WTC11 (cell line): ENCODE data around the gene HPGD.

Source experiments
- CBFB ChIP-seq: sonication (generic); formaldehyde crosslinking; IDR thresholded peaks from 2 replicates; pipeline ENCODE4 v1.8.1; 2022; ENCODE audit warnings: mild to moderate bottlenecking, low read depth, missing genetic modification reagents
- CTCF ChIP-seq: fragments of 200-600 bp; IDR thresholded peaks from 2 replicates; pipeline ENCODE4 v1.8.0; 2022; ENCODE audit warnings: antibody characterized with exemption
- E2F5 ChIP-seq: sonication (generic); formaldehyde crosslinking; IDR thresholded peaks from 2 replicates; pipeline ENCODE4 v1.8.1; 2022; ENCODE audit warnings: mild to moderate bottlenecking, moderate library complexity, missing genetic modification reagents
- ETV6 ChIP-seq: sonication (generic); formaldehyde crosslinking; IDR thresholded peaks from 2 replicates; pipeline ENCODE4 v1.8.1; 2022; ENCODE audit warnings: mild to moderate bottlenecking, missing genetic modification reagents
- JUN ChIP-seq: sonication (generic); formaldehyde crosslinking; IDR thresholded peaks from 2 replicates; pipeline ENCODE4 v1.8.0; 2023; ENCODE audit warnings: mild to moderate bottlenecking, missing genetic modification reagents
- MAX ChIP-seq: sonication (generic); formaldehyde crosslinking; IDR thresholded peaks from 2 replicates; pipeline ENCODE4 v1.8.0; 2022; ENCODE audit warnings: mild to moderate bottlenecking, missing genetic modification reagents
- MYBL2 ChIP-seq: sonication (generic); formaldehyde crosslinking; IDR thresholded peaks from 2 replicates; pipeline ENCODE4 v1.8.1; 2023; ENCODE audit warnings: mild to moderate bottlenecking, moderate library complexity, missing genetic modification reagents
- NR3C1 ChIP-seq: sonication (generic); formaldehyde crosslinking; conservative IDR thresholded peaks from 2 replicates; pipeline ENCODE4 v1.8.1; 2023; ENCODE audit warnings: low read depth, mild to moderate bottlenecking, missing genetic modification reagents
- SP1 ChIP-seq: sonication (generic); formaldehyde crosslinking; conservative IDR thresholded peaks from 2 replicates; pipeline ENCODE4 v1.8.1; 2022; ENCODE audit warnings: missing genetic modification reagents
- TF ChIP-seq, protein P1 (sequence below): sonication (generic); formaldehyde crosslinking; IDR thresholded peaks from 2 replicates; pipeline ENCODE4 v1.8.1; 2023; ENCODE audit warnings: mild to moderate bottlenecking, missing genetic modification reagents, moderate library complexity
- TF ChIP-seq, protein P2 (sequence below): sonication (generic); formaldehyde crosslinking; IDR thresholded peaks from 2 replicates; pipeline ENCODE4 v1.8.0; 2022; ENCODE audit warnings: missing genetic modification reagents

- TF ChIP-seq JUN (CRISPR knock-in tag) = no peak
- no peak for TF ChIP-seq CTCF
- TF ChIP-seq MAX = no peak
- TF ChIP-seq, protein P1, sequence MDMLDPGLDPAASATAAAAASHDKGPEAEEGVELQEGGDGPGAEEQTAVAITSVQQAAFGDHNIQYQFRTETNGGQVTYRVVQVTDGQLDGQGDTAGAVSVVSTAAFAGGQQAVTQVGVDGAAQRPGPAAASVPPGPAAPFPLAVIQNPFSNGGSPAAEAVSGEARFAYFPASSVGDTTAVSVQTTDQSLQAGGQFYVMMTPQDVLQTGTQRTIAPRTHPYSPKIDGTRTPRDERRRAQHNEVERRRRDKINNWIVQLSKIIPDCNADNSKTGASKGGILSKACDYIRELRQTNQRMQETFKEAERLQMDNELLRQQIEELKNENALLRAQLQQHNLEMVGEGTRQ (CRISPR knock-in tag) = no peak
- TF ChIP-seq ETV6 (CRISPR knock-in tag) = no peak
- TF ChIP-seq, protein P2, sequence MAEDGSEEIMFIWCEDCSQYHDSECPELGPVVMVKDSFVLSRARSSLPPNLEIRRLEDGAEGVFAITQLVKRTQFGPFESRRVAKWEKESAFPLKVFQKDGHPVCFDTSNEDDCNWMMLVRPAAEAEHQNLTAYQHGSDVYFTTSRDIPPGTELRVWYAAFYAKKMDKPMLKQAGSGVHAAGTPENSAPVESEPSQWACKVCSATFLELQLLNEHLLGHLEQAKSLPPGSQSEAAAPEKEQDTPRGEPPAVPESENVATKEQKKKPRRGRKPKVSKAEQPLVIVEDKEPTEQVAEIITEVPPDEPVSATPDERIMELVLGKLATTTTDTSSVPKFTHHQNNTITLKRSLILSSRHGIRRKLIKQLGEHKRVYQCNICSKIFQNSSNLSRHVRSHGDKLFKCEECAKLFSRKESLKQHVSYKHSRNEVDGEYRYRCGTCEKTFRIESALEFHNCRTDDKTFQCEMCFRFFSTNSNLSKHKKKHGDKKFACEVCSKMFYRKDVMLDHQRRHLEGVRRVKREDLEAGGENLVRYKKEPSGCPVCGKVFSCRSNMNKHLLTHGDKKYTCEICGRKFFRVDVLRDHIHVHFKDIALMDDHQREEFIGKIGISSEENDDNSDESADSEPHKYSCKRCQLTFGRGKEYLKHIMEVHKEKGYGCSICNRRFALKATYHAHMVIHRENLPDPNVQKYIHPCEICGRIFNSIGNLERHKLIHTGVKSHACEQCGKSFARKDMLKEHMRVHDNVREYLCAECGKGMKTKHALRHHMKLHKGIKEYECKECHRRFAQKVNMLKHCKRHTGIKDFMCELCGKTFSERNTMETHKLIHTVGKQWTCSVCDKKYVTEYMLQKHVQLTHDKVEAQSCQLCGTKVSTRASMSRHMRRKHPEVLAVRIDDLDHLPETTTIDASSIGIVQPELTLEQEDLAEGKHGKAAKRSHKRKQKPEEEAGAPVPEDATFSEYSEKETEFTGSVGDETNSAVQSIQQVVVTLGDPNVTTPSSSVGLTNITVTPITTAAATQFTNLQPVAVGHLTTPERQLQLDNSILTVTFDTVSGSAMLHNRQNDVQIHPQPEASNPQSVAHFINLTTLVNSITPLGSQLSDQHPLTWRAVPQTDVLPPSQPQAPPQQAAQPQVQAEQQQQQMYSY (CRISPR knock-in tag) = no peak
- TF ChIP-seq NR3C1 = no peak
- no peak for TF ChIP-seq E2F5
- TF ChIP-seq CBFB (CRISPR knock-in tag) = no peak
- TF ChIP-seq MYBL2 (CRISPR knock-in tag) = no peak
- no peak for TF ChIP-seq SP1 (CRISPR knock-in tag)
Observed at GRCh38 chr4:174494726-174495125, 27.6 kb downstream of the HPGD start.
